SK-N-SH treated with all-trans-retinoic acid at 6 μM for 48 hours (cell line): Measurements from ENCODE around the gene CHL1.

Experiments used
- ARNTL ChIP-seq: fragments of 450-650 bp; formaldehyde crosslinking; IDR thresholded peaks from 2 replicates; pipeline ENCODE4 v1.5.0; 2020; ENCODE audit warnings: low read depth, mild to moderate bottlenecking, moderate library complexity, borderline replicate concordance
- CSDC2 ChIP-seq: fragments of 250-450 bp; sonication (Bioruptor Pico); IDR thresholded peaks from 2 replicates; pipeline ENCODE4 v1.5.0; 2020; ENCODE audit warnings: mild to moderate bottlenecking, moderate library complexity
- OSR1 ChIP-seq: fragments of 250-450 bp; sonication (Bioruptor Pico); IDR thresholded peaks from 2 replicates; pipeline ENCODE4 v1.8.0; 2022; ENCODE audit warnings: moderate library complexity, mild to moderate bottlenecking, inconsistent platforms
- PATZ1 ChIP-seq: fragments of 250-450 bp; sonication (Bioruptor Pico); IDR thresholded peaks from 2 replicates; pipeline ENCODE4 v1.8.0; 2020; ENCODE audit warnings: mild to moderate bottlenecking, moderate library complexity, borderline replicate concordance
- RARB ChIP-seq: fragments of 250-450 bp; sonication (Bioruptor Pico); IDR thresholded peaks from 2 replicates; pipeline ENCODE4 v1.8.0; 2021; ENCODE audit warnings: mild to moderate bottlenecking, moderate library complexity
- ZFP30 ChIP-seq: fragments of 450-650 bp; formaldehyde crosslinking; IDR thresholded peaks from 2 replicates; pipeline ENCODE4 v1.5.0; 2022; ENCODE audit warnings: mild to moderate bottlenecking, moderate library complexity
- TF ChIP-seq, protein P1 (sequence below): fragments of 250-450 bp; sonication (Bioruptor Pico); IDR thresholded peaks from 2 replicates; pipeline ENCODE4 v1.5.0; 2020; ENCODE audit warnings: mild to moderate bottlenecking, moderate library complexity

DNA sequence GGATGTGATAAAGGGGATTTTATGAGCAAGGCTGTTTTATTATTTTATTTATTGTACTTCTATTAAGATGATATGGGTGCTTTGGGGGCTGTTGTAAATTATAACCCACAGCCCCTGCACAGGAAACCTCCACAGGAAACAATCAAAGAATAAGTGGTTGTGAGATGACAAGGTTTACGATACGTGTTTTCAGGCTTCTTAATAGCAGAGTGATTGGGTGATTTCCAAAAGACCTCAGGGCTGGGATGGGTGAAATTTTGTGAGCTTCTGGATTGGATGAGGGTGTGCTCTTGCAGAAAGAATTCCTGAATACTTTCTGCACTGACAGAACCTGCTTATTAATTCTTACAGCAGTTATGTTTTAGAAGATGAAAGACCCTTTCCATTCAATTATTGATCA is 21.4 kb downstream of the CHL1 start:
- TF ChIP-seq CSDC2 (no peak), ARNTL (CRISPR knock-in tag) (no peak), RARB (no peak), PATZ1 (CRISPR knock-in tag) (no peak), OSR1 (CRISPR knock-in tag) (no peak), ZFP30 (CRISPR knock-in tag) (no peak)
- TF ChIP-seq, protein P1, sequence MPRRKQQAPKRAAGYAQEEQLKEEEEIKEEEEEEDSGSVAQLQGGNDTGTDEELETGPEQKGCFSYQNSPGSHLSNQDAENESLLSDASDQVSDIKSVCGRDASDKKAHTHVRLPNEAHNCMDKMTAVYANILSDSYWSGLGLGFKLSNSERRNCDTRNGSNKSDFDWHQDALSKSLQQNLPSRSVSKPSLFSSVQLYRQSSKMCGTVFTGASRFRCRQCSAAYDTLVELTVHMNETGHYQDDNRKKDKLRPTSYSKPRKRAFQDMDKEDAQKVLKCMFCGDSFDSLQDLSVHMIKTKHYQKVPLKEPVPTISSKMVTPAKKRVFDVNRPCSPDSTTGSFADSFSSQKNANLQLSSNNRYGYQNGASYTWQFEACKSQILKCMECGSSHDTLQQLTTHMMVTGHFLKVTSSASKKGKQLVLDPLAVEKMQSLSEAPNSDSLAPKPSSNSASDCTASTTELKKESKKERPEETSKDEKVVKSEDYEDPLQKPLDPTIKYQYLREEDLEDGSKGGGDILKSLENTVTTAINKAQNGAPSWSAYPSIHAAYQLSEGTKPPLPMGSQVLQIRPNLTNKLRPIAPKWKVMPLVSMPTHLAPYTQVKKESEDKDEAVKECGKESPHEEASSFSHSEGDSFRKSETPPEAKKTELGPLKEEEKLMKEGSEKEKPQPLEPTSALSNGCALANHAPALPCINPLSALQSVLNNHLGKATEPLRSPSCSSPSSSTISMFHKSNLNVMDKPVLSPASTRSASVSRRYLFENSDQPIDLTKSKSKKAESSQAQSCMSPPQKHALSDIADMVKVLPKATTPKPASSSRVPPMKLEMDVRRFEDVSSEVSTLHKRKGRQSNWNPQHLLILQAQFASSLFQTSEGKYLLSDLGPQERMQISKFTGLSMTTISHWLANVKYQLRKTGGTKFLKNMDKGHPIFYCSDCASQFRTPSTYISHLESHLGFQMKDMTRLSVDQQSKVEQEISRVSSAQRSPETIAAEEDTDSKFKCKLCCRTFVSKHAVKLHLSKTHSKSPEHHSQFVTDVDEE (CRISPR knock-in tag): no peak
